Activated naive CD4-positive, alpha-beta T cell treated with anti-CD3 and anti-CD28 coated beads for 36 hours (primary cell): ENCODE results near the gene HDAC8. TPM values are rescaled to one million over a fixed set of nuclear protein-coding genes. Genes with fewer than 3 reads are reported as not detected.

ENCODE experiments used
- CTCF ChIA-PET: fragments of 350-600 bp; sonication (Branson Sonifier 250); formaldehyde crosslinking; loops from one replicate; lab custom pipeline; 2021; ENCODE audit warnings: antibody characterized with exemption; lab: Charles Lee
- DNase-seq: peaks from one replicate; pipeline ENCODE4 v3.0.0-alpha.2; 2020
- H3K27ac Mint-ChIP-seq: one replicate; pipeline ENCODE4 v1.8.0; 2021; ENCODE audit warnings: mild to moderate bottlenecking, mixed read lengths
- H3K27me3 Mint-ChIP-seq: one replicate; pipeline ENCODE4 v1.8.0; 2021; ENCODE audit warnings: low read depth, mixed read lengths
- H3K36me3 Mint-ChIP-seq: one replicate; pipeline ENCODE4 v1.8.0; 2021; ENCODE audit warnings: low read depth, mixed read lengths
- H3K4me1 Mint-ChIP-seq: one replicate; pipeline ENCODE4 v1.8.0; 2021; ENCODE audit warnings: low read depth, mixed read lengths
- H3K4me3 Mint-ChIP-seq: one replicate; pipeline ENCODE4 v1.8.0; 2021; ENCODE audit warnings: mild to moderate bottlenecking, moderate library complexity, mixed read lengths
- H3K9me3 Mint-ChIP-seq: one replicate; pipeline ENCODE4 v1.8.0; 2021; ENCODE audit warnings: mixed read lengths
- intact Hi-C: fragments of 100-400 bp; cut with micrococcal nuclease; formaldehyde crosslinking; loops from one replicate; pipeline ENCODE4 v1.15.1; 2023
- total RNA-seq, 2 experiments: library from RNA; stranded (reverse); gene quantifications; one replicate each; pipeline ENCODE4 v1.2.3, GENCODE V29; 2021

Gene HDAC8
- total RNA-seq, 2 experiments from 2014 or later, result 14.8 to 16.8 TPM

GRCh38 chrX:72387247-72387646, 185.4 kb downstream of the HDAC8 start:
- CTCF ChIA-PET, result no interaction called here
- H3K36me3 Mint-ChIP-seq, result no peaks in the 10 kb centered on the region

GRCh38 chrX:72382202-72382595, 190.4 kb downstream of the HDAC8 start:
- Mint-ChIP-seq H3K9me3 (no peaks in the 10 kb centered on the region), H3K4me3 (no peak overlapping the region), H3K27ac (no peak overlapping the region), H3K4me1 (no peaks in the 10 kb centered on the region), H3K36me3 (no peaks in the 10 kb centered on the region), H3K27me3 (no peaks in the 10 kb centered on the region)
- intact Hi-C loops, result no loop called here
- CTCF ChIA-PET, result no interaction called here
- no peak for DNase-seq

More at GRCh38 chrX:72387247-72387646, 185.4 kb downstream of the HDAC8 start:
- no peaks in the 10 kb centered on the region for H3K9me3 Mint-ChIP-seq
- H3K27ac Mint-ChIP-seq, result no peak overlapping the region
- H3K4me1 Mint-ChIP-seq, result no peaks in the 10 kb centered on the region
- H3K27me3 Mint-ChIP-seq, result no peaks in the 10 kb centered on the region
- H3K4me3 Mint-ChIP-seq, result no peak overlapping the region
- no peak for DNase-seq
- intact Hi-C loops, result no loop called here

GRCh38 chrX:72381439-72382201, 191.0 kb downstream of the HDAC8 start:
- Mint-ChIP-seq H3K27me3 (no peaks in the 10 kb centered on the region), H3K27ac (no peak overlapping the region)

GRCh38 chrX:72376124-72376523, 196.5 kb downstream of the HDAC8 start:
- no peak overlapping the region for H3K4me3 Mint-ChIP-seq
- H3K36me3 Mint-ChIP-seq, result no peaks in the 10 kb centered on the region
- intact Hi-C loops, result no loop called here
- H3K4me1 Mint-ChIP-seq, result no peaks in the 10 kb centered on the region
- DNase-seq, result no peak
- H3K27ac Mint-ChIP-seq, result no peak overlapping the region
- H3K9me3 Mint-ChIP-seq, result no peaks in the 10 kb centered on the region
- CTCF ChIA-PET, result no interaction called here
- no peaks in the 10 kb centered on the region for H3K27me3 Mint-ChIP-seq

More at GRCh38 chrX:72381439-72382201, 191.0 kb downstream of the HDAC8 start:
- intact Hi-C loops, result no loop called here
- H3K4me3 Mint-ChIP-seq, result no peak overlapping the region
- CTCF ChIA-PET, result no interaction called here
- H3K9me3 Mint-ChIP-seq, result no peaks in the 10 kb centered on the region
- no peaks in the 10 kb centered on the region for H3K4me1 Mint-ChIP-seq
- no peaks in the 10 kb centered on the region for H3K36me3 Mint-ChIP-seq
- no peak for DNase-seq

- intact Hi-C loops, result no loop called here
- no peaks in the 10 kb centered on the region for H3K4me1 Mint-ChIP-seq
- CTCF ChIA-PET, result no interaction called here
- H3K27ac Mint-ChIP-seq, result no peak overlapping the region
- DNase-seq, result no peak
- no peaks in the 10 kb centered on the region for H3K27me3 Mint-ChIP-seq
- H3K9me3 Mint-ChIP-seq, result no peaks in the 10 kb centered on the region
- no peak overlapping the region for H3K4me3 Mint-ChIP-seq
- H3K36me3 Mint-ChIP-seq, result no peaks in the 10 kb centered on the region
Observed at GRCh38 chrX:72373136-72373535, 199.5 kb downstream of the HDAC8 start.

GRCh38 chrX:72372735-72373134, 199.9 kb downstream of the HDAC8 start:
- Mint-ChIP-seq H3K27ac (no peak overlapping the region), H3K9me3 (no peaks in the 10 kb centered on the region), H3K36me3 (peaks cover 1% of the 10 kb centered on the region), H3K4me3 (no peak overlapping the region), H3K4me1 (no peaks in the 10 kb centered on the region), H3K27me3 (no peaks in the 10 kb centered on the region)
- CTCF ChIA-PET, result no interaction called here
- intact Hi-C loops, result no loop called here
- DNase-seq, result no peak

- Mint-ChIP-seq H3K4me3 (no peak overlapping the region), H3K4me1 (no peaks in the 10 kb centered on the region), H3K36me3 (peaks cover 1% of the 10 kb centered on the region), H3K27ac (no peak overlapping the region), H3K9me3 (no peaks in the 10 kb centered on the region), H3K27me3 (no peaks in the 10 kb centered on the region)
- intact Hi-C loops, result no loop called here
- DNase-seq, result no peak
- CTCF ChIA-PET, result no interaction called here
Observed at GRCh38 chrX:72371405-72371804, 201.2 kb downstream of the HDAC8 start.

- Mint-ChIP-seq H3K4me1 (no peaks in the 10 kb centered on the region), H3K27ac (no peak overlapping the region), H3K9me3 (no peaks in the 10 kb centered on the region), H3K4me3 (no peak overlapping the region), H3K27me3 (no peaks in the 10 kb centered on the region), H3K36me3 (peaks cover 1% of the 10 kb centered on the region)
- intact Hi-C loops, result no loop called here
- CTCF ChIA-PET, result no interaction called here
- DNase-seq, result no peak
Observed at GRCh38 chrX:72368796-72369195, 203.8 kb downstream of the HDAC8 start.

GRCh38 chrX:72367516-72367915, 205.1 kb downstream of the HDAC8 start:
- Mint-ChIP-seq H3K9me3 (no peaks in the 10 kb centered on the region), H3K4me3 (no peak overlapping the region), H3K27ac (no peak overlapping the region), H3K36me3 (peaks cover 1% of the 10 kb centered on the region), H3K27me3 (no peaks in the 10 kb centered on the region), H3K4me1 (no peaks in the 10 kb centered on the region)
- intact Hi-C loops, result no loop called here
- CTCF ChIA-PET, result no interaction called here
- no peak for DNase-seq

GRCh38 chrX:72366701-72367454, 205.8 kb downstream of the HDAC8 start:
- H3K36me3 Mint-ChIP-seq, result peaks cover 1% of the 10 kb centered on the region
- H3K4me3 Mint-ChIP-seq, result no peak overlapping the region
- no peak for DNase-seq
- CTCF ChIA-PET, result no interaction called here
- H3K27me3 Mint-ChIP-seq, result no peaks in the 10 kb centered on the region
- H3K4me1 Mint-ChIP-seq, result no peaks in the 10 kb centered on the region
- intact Hi-C loops, result no loop called here
- H3K27ac Mint-ChIP-seq, result no peak overlapping the region
- H3K9me3 Mint-ChIP-seq, result no peaks in the 10 kb centered on the region

- intact Hi-C loops, result no loop called here
- CTCF ChIA-PET, result no interaction called here
- H3K27me3 Mint-ChIP-seq, result no peaks in the 10 kb centered on the region
- peaks cover 1% of the 10 kb centered on the region for H3K36me3 Mint-ChIP-seq
- H3K4me3 Mint-ChIP-seq, result no peak overlapping the region
- H3K4me1 Mint-ChIP-seq, result no peaks in the 10 kb centered on the region
- no peak for DNase-seq
- no peaks in the 10 kb centered on the region for H3K9me3 Mint-ChIP-seq
- H3K27ac Mint-ChIP-seq, result no peak overlapping the region
Observed at GRCh38 chrX:72366178-72366577, 206.5 kb downstream of the HDAC8 start.

- no peak for DNase-seq
- H3K36me3 Mint-ChIP-seq, result peaks cover 1% of the 10 kb centered on the region
- H3K9me3 Mint-ChIP-seq, result no peaks in the 10 kb centered on the region
- H3K4me3 Mint-ChIP-seq, result no peak overlapping the region
- CTCF ChIA-PET, result no interaction called here
- H3K4me1 Mint-ChIP-seq, result no peaks in the 10 kb centered on the region
- intact Hi-C loops, result no loop called here
- H3K27me3 Mint-ChIP-seq, result no peaks in the 10 kb centered on the region
- H3K27ac Mint-ChIP-seq, result no peak overlapping the region
Observed at GRCh38 chrX:72365126-72365525, 207.5 kb downstream of the HDAC8 start.

GRCh38 chrX:72360326-72360725, 212.3 kb downstream of the HDAC8 start:
- intact Hi-C loops, result no loop called here
- no peaks in the 10 kb centered on the region for H3K4me1 Mint-ChIP-seq
- H3K9me3 Mint-ChIP-seq, result no peaks in the 10 kb centered on the region
- no peaks in the 10 kb centered on the region for H3K36me3 Mint-ChIP-seq
- no peak overlapping the region for H3K4me3 Mint-ChIP-seq
- no peak for DNase-seq
- CTCF ChIA-PET, result no interaction called here
- H3K27me3 Mint-ChIP-seq, result no peaks in the 10 kb centered on the region
- no peak overlapping the region for H3K27ac Mint-ChIP-seq
